DOHH2 (cell line): ENCODE data around the gene IGSF3.

Experiments used
- H3F3A ChIP-seq: fragments of 200-600 bp; sonication (generic), shearing (Covaris generic); 2 replicates; pipeline ENCODE4 v1.6.0; 2016; ENCODE audit warnings: antibody characterized with exemption, mild to moderate bottlenecking; ENCODE audit not compliant: control insufficient read depth, insufficient read depth
- H3K27ac ChIP-seq: fragments of 200-600 bp; sonication (generic); 2 replicates; pipeline ENCODE4 v1.5.1; 2014; ENCODE audit warnings: low read depth, mild to moderate bottlenecking, low read length, moderate library complexity
- H3K27me3 ChIP-seq: fragments of 200-600 bp; sonication (generic); 2 replicates; pipeline ENCODE4 v1.6.1; 2014; ENCODE audit warnings: mild to moderate bottlenecking, low read length, mixed read lengths; ENCODE audit not compliant: control insufficient read depth
- H3K36me3 ChIP-seq: fragments of 200-600 bp; sonication (generic); 2 replicates; pipeline ENCODE4 v1.6.1; 2014; ENCODE audit warnings: mild to moderate bottlenecking, low read length, moderate library complexity, mixed read lengths; ENCODE audit not compliant: control insufficient read depth
- H3K4me1 ChIP-seq: fragments of 200-600 bp; sonication (generic); 2 replicates; pipeline ENCODE4 v1.6.1; 2014; ENCODE audit warnings: mild to moderate bottlenecking, low read length, mixed read lengths; ENCODE audit not compliant: control insufficient read depth
- H3K4me2 ChIP-seq: fragments of 200-600 bp; sonication (generic); 2 replicates; pipeline ENCODE4 v1.6.0; 2014; ENCODE audit warnings: mild to moderate bottlenecking, low read length, moderate library complexity
- H3K4me3 ChIP-seq: fragments of 200-600 bp; sonication (generic); 2 replicates; pipeline ENCODE4 v1.5.1; 2014; ENCODE audit warnings: mild to moderate bottlenecking, low read length, mixed read lengths
- H3K79me2 ChIP-seq: fragments of 200-600 bp; sonication (generic); 2 replicates; pipeline ENCODE4 v1.6.1; 2014; ENCODE audit warnings: mild to moderate bottlenecking, low read length, mixed read lengths; ENCODE audit not compliant: control insufficient read depth
- H3K9me2 ChIP-seq: fragments of 200-600 bp; sonication (generic); replicated peaks from 2 replicates; pipeline ENCODE4 v1.6.1; 2014; ENCODE audit warnings: mild to moderate bottlenecking, low read length, mixed read lengths; ENCODE audit not compliant: control insufficient read depth
- H3K9me3 ChIP-seq: fragments of 200-600 bp; sonication (generic); 2 replicates; pipeline ENCODE4 v1.6.1; 2014; ENCODE audit warnings: antibody characterized with exemption, low read length, mixed read lengths; ENCODE audit not compliant: control insufficient read depth, insufficient read depth
- H4K20me1 ChIP-seq: fragments of 200-600 bp; sonication (generic); 2 replicates; pipeline ENCODE4 v1.6.0; 2014; ENCODE audit warnings: low read depth, mild to moderate bottlenecking, antibody characterized with exemption, low read length, moderate library complexity; ENCODE audit not compliant: control insufficient read depth, insufficient read depth
- CTCF ChIP-seq: fragments of 200-600 bp; sonication (generic); IDR thresholded peaks from one replicate; pipeline ENCODE4 v1.5.1; 2014; ENCODE audit warnings: antibody characterized with exemption, mild to moderate bottlenecking, low read depth, low read length; ENCODE audit not compliant: poor library complexity, severe bottlenecking
- EZH2phosphoT487 ChIP-seq: fragments of 200-600 bp; sonication (generic); IDR thresholded peaks from 2 replicates; pipeline ENCODE4 v1.6.1; 2017; ENCODE audit warnings: borderline replicate concordance, mild to moderate bottlenecking, antibody characterized with exemption, low read length, moderate library complexity, mixed read lengths

The IGSF3 gene

DNA sequence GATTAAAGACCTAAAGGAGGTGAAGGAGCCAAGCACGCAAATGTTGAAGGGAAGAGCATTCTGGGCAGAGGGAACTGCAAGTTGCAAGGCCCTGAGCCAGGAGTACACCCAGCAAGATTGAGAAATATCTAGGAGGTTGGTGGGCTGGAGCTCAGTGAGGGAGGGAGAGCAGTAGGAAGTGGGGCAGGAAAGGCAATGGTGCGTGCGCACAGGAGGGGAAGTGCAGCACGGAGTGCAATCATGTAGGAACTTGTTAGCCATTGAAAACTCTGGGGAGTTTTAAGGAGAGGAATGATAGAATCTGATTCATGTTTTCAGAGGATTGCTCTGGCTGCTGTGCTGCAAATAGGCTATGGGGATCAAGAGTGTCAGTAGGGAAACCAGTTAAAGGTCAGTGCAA, 13.2 kb upstream of the IGSF3 start:
- H3K4me1 ChIP-seq: peaks cover 42% of the 10 kb centered on the region
- H3K27ac ChIP-seq: no peak overlapping the region
- no peaks in the 10 kb centered on the region for H3F3A ChIP-seq
- no peak for TF ChIP-seq EZH2phosphoT487
- no peaks in the 10 kb centered on the region for H4K20me1 ChIP-seq
- H3K79me2 ChIP-seq: no peaks in the 10 kb centered on the region
- no peaks in the 10 kb centered on the region for H3K9me3 ChIP-seq
- H3K9me2 ChIP-seq: no peaks in the 10 kb centered on the region
- peak overlapping the region; percentile 9; the same call in 1 of the 2 replicates for H3K4me3 ChIP-seq
- no peaks in the 10 kb centered on the region for H3K36me3 ChIP-seq
- 0 out of 2 replicates have a peak, but pooled peaks cover 3% of the 10 kb centered on the region for H3K27me3 ChIP-seq
- peak overlapping the region; percentile 28 for H3K4me2 ChIP-seq

GRCh38 chr1:116679828-116680628, 12.5 kb upstream of the IGSF3 start:
- 0 out of 2 replicates have a peak, but pooled peaks cover 3% of the 10 kb centered on the region for H3K27me3 ChIP-seq
- no peak overlapping the region for H3K4me3 ChIP-seq
- no peak overlapping the region for H3K4me2 ChIP-seq
- H3K4me1 ChIP-seq: peaks cover 36% of the 10 kb centered on the region
- no peak overlapping the region for H3K27ac ChIP-seq
- no peaks in the 10 kb centered on the region for H4K20me1 ChIP-seq
- TF ChIP-seq EZH2phosphoT487 (no peak), CTCF (no peak)
- no peaks in the 10 kb centered on the region for H3K36me3 ChIP-seq
- H3K9me3 ChIP-seq: no peaks in the 10 kb centered on the region
- no peaks in the 10 kb centered on the region for H3K79me2 ChIP-seq
- H3K9me2 ChIP-seq: no peaks in the 10 kb centered on the region
- no peaks in the 10 kb centered on the region for H3F3A ChIP-seq

DNA sequence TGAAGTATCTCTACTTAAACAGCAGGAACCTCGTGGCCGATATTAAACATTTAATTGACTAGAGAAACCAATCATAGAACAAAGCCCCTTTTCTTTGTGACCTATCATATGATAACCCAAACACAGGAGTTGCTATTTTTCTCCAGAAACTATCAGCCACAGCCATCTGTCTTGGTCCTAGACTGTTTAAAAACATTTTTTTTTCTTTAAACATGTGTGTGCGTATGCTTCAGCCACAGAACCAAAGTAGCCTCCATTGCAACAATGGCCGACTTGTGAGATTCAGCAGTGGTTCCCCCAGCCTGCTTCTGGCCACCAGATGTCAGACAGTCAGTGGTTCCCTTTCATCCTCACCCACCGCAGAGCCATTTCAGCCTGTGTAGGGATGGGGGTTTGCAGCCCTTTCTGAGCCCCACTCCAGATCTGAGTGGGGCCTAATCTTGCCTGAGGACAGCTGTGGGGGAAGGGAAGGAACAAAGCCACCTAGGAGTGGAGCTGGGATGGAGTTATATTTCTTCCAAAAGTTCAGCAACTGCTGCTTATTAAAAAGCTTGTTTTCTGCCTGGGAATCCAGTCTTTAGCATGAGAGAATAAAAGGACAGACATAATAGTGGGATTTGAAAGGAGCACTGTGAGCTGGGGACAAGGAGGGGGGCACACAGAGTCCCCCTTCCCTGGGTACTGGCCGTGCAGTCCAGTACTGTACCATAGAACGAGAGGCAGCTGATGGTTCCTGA, 11.7 kb upstream of the IGSF3 start:
- H3K4me1 ChIP-seq: peaks cover 30% of the 10 kb centered on the region
- H3K4me3 ChIP-seq: no peak overlapping the region
- H3K9me3 ChIP-seq: no peaks in the 10 kb centered on the region
- no peak overlapping the region for H3K4me2 ChIP-seq
- H3K79me2 ChIP-seq: no peaks in the 10 kb centered on the region
- H3F3A ChIP-seq: no peaks in the 10 kb centered on the region
- H3K36me3 ChIP-seq: no peaks in the 10 kb centered on the region
- no peak for TF ChIP-seq EZH2phosphoT487
- TF ChIP-seq CTCF: no peak
- H3K9me2 ChIP-seq: no peaks in the 10 kb centered on the region
- H3K27me3 ChIP-seq: 0 out of 2 replicates have a peak, but pooled peaks cover 3% of the 10 kb centered on the region
- no peaks in the 10 kb centered on the region for H4K20me1 ChIP-seq
- no peak overlapping the region for H3K27ac ChIP-seq

- H4K20me1 ChIP-seq: no peaks in the 10 kb centered on the region
- no peaks in the 10 kb centered on the region for H3K36me3 ChIP-seq
- H3K4me2 ChIP-seq: no peak overlapping the region
- no peaks in the 10 kb centered on the region for H3F3A ChIP-seq
- H3K27ac ChIP-seq: no peak overlapping the region
- H3K79me2 ChIP-seq: no peaks in the 10 kb centered on the region
- peaks cover 30% of the 10 kb centered on the region for H3K4me1 ChIP-seq
- TF ChIP-seq CTCF (no peak), EZH2phosphoT487 (no peak)
- no peak overlapping the region for H3K4me3 ChIP-seq
- no peaks in the 10 kb centered on the region for H3K9me3 ChIP-seq
- H3K27me3 ChIP-seq: 0 out of 2 replicates have a peak, but pooled peaks cover 3% of the 10 kb centered on the region
- H3K9me2 ChIP-seq: no peaks in the 10 kb centered on the region
Observed at GRCh38 chr1:116678732-116679090, 11.2 kb upstream of the IGSF3 start.
